Endometrial microvascular endothelial cells (primary cell): ENCODE measurements around the gene DNAJB11. TPM values are rescaled to one million over a fixed set of nuclear protein-coding genes. Genes with fewer than 3 reads are reported as not detected.
"Not testable (repeated sequence)": the region's sequence is repeated elsewhere in the genome, so short reads cannot be mapped to it uniquely, and the experiment has no call there.

Experiments
- in situ Hi-C: cut with HindIII; loops from 2 replicates; pipeline ENCODE4 v1.10.0; 2017; ENCODE audit warnings: low sequenced_read_pairs, low pct_unique_long_range_greater_than_20kb; ENCODE audit errors: inconsistent ontology term
- total RNA-seq: library from RNA; depleted of rRNA; stranded (reverse); fragments of >200 nt; gene quantifications from one replicate; pipeline ENCODE4 v1.2.3, GENCODE V29; 2015; ENCODE audit errors: inconsistent ontology term

The DNAJB11 gene
- total RNA-seq = 78.0 TPM

GRCh38 chr3:186570096-186570940, at the start of gene DNAJB11:
DNAJB11 (plus strand) TSS chr3:186570720; CDS start chr3:186570898, 178 bp downstream.
- in situ Hi-C loops = no loop called here

- in situ Hi-C loops = no loop called here
Measured at GRCh38 chr3:186520957-186521842, 49.3 kb upstream of the DNAJB11 start.

GRCh38 chr3:186523022-186523421, 47.5 kb upstream of the DNAJB11 start:
- in situ Hi-C loops = no loop called here

DNA sequence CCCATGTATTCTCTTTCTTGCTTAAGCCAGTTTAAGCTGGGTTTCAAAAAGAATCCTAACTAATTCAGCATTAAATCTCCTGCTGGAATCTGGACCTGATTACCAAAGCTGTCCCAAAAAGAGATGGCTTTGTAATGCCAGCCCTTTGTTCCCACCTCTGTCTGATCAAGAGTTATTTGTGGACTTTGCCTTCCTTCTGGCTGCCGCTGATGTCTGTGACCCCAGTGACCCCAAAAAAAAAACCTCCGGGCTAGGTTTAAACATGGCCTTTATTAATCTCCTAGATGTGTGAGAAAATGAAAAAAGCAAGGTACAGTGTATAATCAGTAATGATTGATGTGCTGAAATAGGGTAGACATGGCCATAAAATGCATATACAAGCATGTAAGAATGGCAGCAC, 47.1 kb upstream of the DNAJB11 start:
- in situ Hi-C loops = no loop called here

DNA sequence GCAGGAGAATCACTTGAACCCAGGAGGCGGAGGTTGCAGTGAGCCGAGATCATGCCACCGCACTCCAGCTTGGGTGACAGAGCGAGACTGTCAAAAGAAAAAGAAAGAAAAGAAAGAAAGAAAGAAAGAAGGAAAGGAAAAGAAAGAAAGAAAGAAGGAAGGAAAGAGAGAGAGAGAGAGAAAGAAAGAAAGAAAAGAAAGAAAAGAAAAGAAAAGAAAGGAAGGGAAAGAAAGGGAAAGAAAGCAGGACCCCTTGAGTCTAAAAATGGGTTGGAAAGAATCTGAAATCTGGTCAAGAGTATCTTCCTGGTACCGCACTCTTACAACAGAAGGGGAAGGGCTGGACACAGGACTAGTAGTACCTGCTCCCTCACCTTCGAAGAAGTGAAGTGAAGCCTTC, 45.9 kb upstream of the DNAJB11 start:
- in situ Hi-C loops = no loop called here

GRCh38 chr3:186525369-186526255, 44.9 kb upstream of the DNAJB11 start:
- in situ Hi-C loops = no loop called here

DNA sequence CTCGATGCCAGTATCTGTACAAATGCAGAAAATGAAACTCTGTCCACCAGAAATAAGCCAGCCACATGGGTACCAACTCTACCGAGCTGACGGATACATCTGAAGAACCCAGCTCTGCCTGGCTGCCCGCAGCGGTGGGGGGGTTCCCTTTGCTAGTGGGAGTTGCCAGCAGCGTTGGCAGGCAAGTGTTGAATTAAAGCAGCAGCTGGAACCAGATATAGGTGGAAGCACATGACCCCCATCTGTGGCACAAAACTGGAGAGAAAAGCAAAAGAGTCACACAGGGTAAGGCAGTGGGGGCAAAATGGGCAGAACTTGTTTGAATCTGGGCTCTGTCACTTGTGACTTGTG, 44.3 kb upstream of the DNAJB11 start:
- in situ Hi-C loops = no loop called here

DNA sequence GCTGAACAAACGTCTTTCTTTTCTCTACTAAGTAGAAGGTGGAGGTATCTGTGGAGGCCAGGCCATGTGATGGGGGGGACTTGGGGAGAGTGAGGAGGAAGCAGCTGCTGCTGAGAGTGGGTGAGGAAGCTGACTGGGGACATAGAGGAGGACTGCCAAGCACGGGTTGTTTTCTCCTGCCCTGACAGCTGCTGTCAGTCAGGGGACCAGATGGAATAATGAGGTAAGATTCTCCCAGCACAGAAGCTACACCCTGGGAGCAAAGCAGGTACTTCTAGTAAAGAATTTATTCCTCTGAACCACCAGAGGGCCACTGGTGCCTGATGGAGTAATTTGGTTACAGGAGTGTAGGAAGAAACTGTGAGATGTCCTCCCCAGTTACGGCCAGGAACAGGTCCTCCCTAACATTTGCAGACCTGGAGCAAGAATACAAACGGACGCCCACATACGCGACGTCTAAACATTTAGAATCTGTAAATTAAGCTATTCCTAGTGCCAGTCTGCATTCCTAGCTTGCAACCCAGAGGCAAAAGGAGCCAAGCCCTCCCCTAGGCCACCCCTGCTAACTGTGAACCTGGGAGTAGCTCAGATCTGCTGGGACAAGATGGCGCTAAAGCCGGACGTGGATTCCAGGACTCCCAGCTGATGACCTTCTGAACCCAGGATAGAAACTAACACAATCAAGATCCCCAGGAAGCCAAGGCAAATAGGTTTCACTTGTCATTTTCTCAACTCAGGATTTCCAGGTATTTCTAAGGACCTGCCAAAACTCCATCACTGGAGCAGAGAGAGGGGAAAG, 41.1 kb upstream of the DNAJB11 start:
- in situ Hi-C loops = no loop called here

DNA sequence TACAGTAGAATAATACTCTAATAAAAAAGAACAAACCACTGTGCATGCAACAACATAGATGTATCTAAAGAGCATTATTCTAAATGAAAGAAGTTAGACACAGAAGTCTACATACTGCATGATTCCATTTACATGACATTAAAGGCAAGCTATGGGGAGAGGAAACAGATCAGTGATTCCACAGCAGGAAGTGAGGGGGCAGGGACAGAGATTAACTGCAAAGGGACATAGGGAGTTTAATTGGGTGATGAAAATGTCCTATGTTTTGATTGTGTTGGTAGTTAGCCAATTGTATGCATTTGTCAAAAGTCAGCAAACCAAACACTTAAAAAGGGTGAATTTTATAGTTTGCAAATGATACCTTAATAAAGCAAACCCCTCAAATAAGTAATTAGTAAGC, 40.1 kb upstream of the DNAJB11 start:
- in situ Hi-C loops = no loop called here

- in situ Hi-C loops = not testable (repeated sequence)
Measured at GRCh38 chr3:186531694-186532093, 38.8 kb upstream of the DNAJB11 start.

DNA sequence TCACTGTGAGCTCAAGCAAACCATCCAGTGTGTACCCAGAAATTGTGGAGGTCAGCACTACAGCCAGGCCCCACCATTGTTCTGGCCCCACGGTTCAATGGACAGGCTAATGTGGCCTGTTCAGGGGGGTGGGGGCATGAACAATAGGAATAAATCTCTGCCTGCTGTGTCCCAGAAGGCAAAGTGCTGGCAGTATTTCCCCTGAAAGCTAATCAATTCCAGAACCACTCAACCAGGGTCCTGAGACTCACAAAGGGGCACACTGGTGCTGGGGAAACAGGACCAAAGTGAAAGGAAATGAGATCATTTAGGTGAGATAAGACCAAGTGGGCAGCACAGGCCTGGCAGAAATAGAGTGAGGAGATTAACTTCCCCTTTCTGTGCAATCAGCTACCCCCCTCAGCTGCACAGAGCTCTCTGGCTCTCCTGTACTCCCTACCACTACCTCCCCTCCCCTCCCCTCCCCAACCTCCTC, 37.9 kb upstream of the DNAJB11 start:
- in situ Hi-C loops = no loop called here

DNA sequence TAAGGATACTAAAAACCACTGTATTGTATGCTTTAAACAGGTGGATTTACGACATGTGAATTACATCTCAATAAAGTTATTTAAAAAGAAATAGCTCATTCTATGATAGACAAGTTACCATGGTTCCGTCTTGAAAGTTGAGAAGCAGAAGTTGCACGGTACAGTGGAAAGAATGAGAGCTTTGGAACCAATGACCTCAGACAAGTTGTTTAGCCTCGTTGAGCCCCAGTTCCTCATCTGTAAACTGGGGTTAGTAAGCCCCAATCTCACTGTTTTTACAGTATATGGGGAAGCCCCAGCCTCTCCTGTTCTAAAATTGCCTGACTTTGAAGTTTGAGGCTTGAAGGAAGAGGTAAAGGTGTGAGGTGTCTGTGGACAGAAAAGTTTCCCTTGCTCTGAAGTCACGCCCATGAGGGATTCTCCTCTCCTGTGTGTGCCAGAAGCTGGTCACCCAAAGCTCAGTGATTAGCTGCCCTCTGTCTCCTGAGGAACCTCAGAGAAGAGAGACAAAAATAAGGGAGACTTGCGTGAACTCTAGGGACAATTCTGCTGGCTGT, 36.3 kb upstream of the DNAJB11 start:
- in situ Hi-C loops = no loop called here

GRCh38 chr3:186536883-186537844, 33.4 kb upstream of the DNAJB11 start:
- in situ Hi-C loops = no loop called here

DNA sequence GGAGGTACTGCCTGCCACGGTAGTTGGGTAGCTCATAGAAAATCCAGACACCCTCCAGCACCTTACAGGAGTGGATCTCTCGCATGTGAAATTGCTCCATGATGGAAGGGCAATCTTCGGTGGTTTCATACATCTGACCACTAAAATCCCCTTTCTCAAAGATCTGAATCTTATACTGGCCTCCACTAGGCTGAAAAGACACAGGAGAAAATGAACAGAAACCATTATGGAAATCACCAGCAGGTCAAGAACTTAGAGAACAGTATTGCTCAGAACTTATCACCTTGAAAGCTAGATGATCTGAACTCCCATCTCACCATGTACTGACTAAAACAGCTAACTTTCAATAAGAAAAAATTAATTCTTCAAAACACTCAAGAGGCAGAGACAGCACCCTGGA, 31.7 kb upstream of the DNAJB11 start:
- in situ Hi-C loops = no loop called here

DNA sequence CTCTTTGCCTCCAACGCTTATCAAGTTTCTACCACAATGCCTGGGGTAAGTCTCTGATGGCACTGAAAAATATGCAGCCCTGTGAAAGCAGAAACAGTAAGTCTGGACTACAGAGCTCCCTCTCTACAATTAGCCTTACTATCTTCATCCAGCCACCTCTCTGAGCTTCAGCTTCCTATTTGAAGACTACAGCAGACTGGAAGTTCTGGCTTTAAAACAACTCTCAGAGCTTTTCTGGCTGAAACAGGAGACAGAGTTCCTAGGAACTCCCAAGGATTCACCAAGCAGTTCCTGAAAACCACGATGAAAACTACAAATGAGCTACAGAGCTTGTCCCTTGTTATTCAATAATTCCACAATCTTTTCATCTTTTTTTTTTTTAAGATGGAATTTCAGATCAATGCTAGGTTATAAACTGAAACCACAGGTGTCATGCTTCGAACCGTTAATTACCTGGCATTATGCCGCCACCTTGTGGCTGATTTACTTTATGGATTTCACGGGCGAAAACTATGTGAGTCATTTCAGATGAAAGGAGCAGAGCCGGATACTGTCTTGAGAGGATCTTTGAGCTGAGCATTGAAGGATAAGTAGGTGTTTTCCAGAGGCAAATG, 30.2 kb upstream of the DNAJB11 start:
- in situ Hi-C loops = no loop called here

DNA sequence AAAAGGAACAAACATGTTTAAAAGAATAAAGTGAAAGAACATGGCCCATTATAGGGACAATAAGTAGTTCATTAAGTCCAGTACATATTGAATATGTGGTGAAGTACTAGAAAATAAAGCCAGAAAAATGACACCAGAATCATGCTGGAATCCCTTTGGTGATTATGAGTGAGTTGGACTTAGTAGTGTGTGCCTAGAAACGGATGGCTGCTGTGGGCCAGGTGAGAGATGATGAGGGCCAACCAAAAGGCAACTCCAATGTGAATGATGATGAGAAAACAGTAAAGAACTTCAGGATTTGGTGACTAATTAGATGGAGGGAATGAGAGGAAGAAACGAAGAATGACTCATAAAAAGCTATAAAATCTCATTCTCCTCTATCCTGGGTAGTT, 29.7 kb upstream of the DNAJB11 start:
- in situ Hi-C loops = no loop called here
